ENCODE measurements around the gene EPB41L2. TPM values are rescaled to one million over a fixed set of nuclear protein-coding genes. Genes with fewer than 3 reads are reported as not detected.

EPB41L2 gene
- total RNA-seq, 1 donor from 2014 or later = 17.7 TPM

GRCh38 chr6:131062241-131063027 lies 611 bp downstream of the EPB41L2 start:
- intact Hi-C loops (cut with micrococcal nuclease) = loop anchor here (5.0 kb wide), 3 partner anchors 75 to 565 kb away; partner anchors contain the start of genes AKAP7 and MED23

DNA sequence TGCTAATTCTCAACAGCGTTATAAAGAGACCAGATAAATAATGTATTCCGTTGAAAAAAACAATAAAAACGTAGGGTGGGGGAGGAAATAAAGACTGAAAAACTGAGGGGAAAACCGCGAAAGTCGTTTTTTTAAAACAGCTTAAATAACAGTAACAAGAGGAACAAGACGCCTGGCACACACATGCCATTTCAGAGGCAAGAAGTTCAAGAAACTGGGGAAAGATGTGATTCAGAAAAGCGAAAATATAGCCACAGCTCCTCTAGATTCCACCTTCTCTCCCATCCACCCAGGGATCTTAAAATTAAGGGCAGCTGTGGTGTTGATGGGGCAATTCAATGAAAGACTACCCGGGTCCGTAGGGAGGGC lies 1.3 kb downstream of the EPB41L2 start:
- intact Hi-C loops (cut with micrococcal nuclease) = loop anchor here (5.0 kb wide), 3 partner anchors 76 to 566 kb away; partner anchors contain the start of genes AKAP7 and MED23

GRCh38 chr6:131061041-131061750 lies 1.8 kb downstream of the EPB41L2 start:
- intact Hi-C loops (cut with micrococcal nuclease) = loop anchor here (5.0 kb wide), 3 partner anchors 76 to 566 kb away; partner anchors contain the start of genes AKAP7 and MED23

GRCh38 chr6:131060311-131060710 lies 2.7 kb downstream of the EPB41L2 start:
- intact Hi-C loops (cut with micrococcal nuclease) = loop anchor here (5.0 kb wide), 3 partner anchors 77 to 567 kb away; partner anchors contain the start of genes AKAP7 and MED23

DNA sequence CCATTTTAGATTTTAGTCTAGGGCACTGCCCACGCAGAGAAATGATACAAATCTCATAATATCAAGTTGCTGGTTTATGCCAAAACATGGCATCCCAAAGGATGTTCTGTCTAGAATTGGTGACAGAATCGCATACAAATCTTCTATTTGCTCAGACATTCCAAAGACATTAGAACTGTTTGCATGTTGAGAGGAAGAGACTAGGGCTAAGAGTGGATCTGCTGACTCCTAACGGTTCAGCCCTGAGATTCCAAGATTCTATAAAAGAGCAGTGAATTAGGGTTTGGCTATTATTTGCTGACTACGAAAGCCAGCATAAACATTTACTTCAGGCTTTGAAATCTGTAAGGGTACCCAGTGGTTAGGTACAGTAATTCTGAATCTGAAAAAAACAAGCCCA lies 3.6 kb downstream of the EPB41L2 start:
- intact Hi-C loops (cut with micrococcal nuclease) = no loop called here

GRCh38 chr6:131058236-131058635 lies 4.8 kb downstream of the EPB41L2 start:
- intact Hi-C loops (cut with micrococcal nuclease) = no loop called here

- intact Hi-C loops (cut with micrococcal nuclease) = no loop called here
Measured at GRCh38 chr6:131054392-131055250, 8.4 kb downstream of the EPB41L2 start.

- intact Hi-C loops (cut with micrococcal nuclease) = no loop called here
Measured at GRCh38 chr6:131053546-131054240, 9.4 kb downstream of the EPB41L2 start.

GRCh38 chr6:131052181-131052580 lies 10.9 kb downstream of the EPB41L2 start:
- intact Hi-C loops (cut with micrococcal nuclease) = no loop called here

- intact Hi-C loops (cut with micrococcal nuclease) = no loop called here
Measured at GRCh38 chr6:131051341-131051740, 11.7 kb downstream of the EPB41L2 start.

DNA sequence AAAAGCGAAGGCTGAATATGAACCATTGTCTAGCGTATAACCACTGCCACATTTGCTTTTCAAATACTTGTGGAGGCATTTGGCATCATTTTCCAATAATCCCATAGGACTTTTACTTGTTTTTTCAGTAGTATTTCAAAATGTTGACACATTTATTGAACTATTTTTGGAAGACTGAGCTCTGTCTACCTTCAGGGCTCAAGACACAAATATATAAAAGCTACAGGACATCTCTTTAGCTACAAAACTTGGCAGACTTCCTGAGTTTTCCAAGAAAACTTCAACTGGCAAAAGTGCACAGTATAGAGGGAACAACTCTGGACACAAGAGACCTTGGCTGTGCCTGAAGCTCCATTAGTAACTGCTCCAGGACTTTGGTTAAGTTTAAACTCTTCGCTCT lies 13.4 kb downstream of the EPB41L2 start:
- intact Hi-C loops (cut with micrococcal nuclease) = no loop called here

DNA sequence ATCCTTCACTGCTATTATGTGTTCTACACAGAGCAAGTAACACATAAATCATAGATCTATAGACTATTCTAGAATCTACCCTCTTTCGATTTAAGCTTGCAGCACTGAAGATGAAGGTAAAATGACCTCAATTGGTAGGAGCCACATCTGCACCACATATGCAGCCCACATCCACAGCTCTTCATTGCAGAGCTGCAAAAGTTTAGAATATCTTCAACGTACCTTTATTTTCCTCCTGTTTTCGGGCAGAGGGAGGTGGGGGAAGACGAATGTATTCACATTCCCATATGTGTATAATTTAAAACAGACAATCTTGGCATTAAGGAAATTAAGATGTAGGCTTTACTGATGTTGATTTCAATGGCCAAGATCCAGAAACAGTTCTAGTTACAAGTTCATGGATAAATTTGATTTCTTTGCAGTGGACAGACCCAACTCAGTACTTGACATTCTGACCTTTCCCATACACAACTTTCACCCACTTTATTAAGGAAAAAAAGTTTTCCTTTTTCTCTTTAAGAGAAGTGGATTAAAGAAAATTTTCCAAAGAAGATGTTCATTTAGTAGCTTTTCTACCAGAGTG lies 14.0 kb downstream of the EPB41L2 start:
- intact Hi-C loops (cut with micrococcal nuclease) = no loop called here

DNA sequence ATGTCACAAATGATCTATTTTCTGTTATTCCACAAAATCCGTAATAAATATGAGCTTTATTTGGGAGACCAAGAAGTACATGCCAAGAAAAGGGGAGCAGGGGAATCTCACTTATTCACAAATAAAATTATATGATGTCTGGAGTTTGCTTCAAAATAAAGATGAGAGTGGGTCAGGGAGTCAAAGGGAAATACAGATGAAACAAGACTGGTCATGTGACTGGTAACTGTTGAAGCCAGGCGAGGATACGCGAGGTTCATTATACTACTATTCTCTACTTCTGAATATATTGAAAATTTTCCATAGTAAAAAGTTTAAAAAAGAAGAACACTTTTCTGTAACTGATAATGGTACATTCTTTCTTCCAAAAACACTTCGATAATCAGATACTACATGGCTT lies 14.6 kb downstream of the EPB41L2 start:
- intact Hi-C loops (cut with micrococcal nuclease) = no loop called here

DNA sequence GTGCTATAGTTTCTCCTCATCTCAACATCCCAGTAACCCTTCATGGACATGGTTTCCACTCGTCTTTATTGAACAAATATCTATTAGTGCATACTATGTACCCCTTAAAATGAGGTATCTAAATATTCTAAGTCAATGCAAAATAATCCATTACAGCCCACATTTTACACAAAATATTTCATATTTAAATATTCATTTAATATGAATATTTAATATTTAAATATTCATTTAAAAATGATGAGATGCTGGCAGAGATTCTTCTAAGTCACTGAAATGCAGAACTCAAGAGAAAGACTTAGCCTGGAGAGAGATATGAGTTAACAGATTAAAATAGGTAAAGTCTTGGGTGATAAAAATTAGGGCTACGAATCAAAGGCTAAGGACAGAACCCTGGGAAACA lies 17.9 kb downstream of the EPB41L2 start:
- intact Hi-C loops (cut with micrococcal nuclease) = no loop called here

DNA sequence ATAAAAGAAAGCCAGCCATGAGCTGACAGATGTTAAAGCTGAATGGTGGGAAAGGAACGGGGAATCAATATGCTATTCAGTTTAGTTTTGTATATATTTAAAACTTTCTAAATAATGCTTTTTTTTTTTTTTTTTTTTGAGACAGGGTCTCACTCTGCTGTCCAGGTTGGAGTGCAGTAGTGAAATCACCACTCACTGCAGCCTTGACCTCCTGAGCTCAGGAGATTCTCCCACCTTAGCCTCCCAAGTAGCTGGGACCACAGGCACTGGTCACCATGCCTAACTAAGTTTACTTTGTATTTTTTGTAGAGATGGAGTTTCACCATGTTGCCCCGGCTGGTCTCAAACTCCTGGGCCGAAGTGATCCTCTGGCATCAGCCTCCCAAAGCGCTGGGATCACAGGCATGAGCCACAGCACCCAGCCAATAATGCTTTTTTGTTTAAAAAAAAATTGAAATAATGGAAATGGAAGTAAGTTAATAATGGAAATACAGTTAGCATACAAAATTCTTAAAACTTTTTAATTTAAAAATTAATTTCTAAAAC lies 19.1 kb downstream of the EPB41L2 start:
- intact Hi-C loops (cut with micrococcal nuclease) = no loop called here

GRCh38 chr6:131042664-131043063 lies 20.4 kb downstream of the EPB41L2 start:
- intact Hi-C loops (cut with micrococcal nuclease) = no loop called here

DNA sequence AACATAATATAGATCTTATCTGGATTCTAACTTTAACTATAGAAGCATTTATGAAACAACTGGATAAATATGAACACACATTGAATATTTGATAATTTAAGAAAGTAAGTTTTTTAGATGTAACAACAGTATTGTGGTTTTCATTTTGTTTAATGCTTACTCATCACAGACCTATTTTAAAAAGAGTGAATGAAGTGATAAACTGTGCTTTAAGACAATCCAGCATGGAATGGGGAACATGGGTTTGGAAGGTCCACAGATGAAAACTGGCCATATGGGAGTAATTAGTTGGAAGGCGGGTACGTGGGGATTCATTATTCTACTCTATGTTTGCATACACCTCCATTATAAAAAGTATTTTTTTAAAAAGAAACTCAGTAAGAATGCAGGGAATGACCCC lies 21.2 kb downstream of the EPB41L2 start:
- intact Hi-C loops (cut with micrococcal nuclease) = no loop called here

DNA sequence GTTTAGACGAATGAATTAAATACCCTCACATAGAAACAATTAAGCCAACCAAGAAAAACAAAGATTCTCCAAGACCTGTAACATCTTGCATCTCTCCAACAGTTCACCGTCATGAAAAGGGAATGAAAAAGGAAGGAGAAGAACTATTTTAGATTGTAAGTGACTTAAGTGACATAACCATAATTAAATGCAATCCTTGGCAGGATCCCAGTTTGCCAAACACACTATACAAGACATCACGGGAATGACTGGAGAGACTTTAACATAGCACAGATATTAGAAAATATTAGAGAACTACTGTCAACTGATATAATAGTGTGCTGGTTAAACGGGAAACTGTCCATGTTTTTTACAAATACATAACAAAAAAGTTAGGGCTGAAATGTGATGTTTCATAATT lies 22.2 kb downstream of the EPB41L2 start:
- intact Hi-C loops (cut with micrococcal nuclease) = no loop called here

DNA sequence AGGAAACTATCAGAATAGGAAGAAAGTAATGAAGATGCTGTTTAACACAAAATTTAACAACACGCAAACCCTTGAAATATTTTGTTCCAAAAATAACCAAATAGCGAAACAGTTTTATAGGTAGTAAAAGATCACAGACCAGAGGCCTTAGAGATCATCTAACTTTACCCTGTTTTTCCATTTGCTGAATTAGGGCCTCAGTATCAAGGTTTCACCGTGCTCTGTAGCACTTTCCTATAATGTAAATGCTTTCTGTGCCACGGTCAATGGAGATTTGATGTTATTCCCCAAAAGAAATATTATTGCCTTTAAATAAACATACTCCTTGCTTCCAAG lies 23.7 kb downstream of the EPB41L2 start:
- intact Hi-C loops (cut with micrococcal nuclease) = no loop called here

- intact Hi-C loops (cut with micrococcal nuclease) = no loop called here
Measured at GRCh38 chr6:131038597-131039344, 24.3 kb downstream of the EPB41L2 start.
